Measurements from ENCODE around the gene BTNL3. TPM values are rescaled to one million over a fixed set of nuclear protein-coding genes. Genes with fewer than 3 reads are reported as not detected.

BTNL3 gene, protein sequence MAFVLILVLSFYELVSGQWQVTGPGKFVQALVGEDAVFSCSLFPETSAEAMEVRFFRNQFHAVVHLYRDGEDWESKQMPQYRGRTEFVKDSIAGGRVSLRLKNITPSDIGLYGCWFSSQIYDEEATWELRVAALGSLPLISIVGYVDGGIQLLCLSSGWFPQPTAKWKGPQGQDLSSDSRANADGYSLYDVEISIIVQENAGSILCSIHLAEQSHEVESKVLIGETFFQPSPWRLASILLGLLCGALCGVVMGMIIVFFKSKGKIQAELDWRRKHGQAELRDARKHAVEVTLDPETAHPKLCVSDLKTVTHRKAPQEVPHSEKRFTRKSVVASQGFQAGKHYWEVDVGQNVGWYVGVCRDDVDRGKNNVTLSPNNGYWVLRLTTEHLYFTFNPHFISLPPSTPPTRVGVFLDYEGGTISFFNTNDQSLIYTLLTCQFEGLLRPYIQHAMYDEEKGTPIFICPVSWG
- total RNA-seq (not detected), polyA plus RNA-seq (0.04 TPM)

DNA sequence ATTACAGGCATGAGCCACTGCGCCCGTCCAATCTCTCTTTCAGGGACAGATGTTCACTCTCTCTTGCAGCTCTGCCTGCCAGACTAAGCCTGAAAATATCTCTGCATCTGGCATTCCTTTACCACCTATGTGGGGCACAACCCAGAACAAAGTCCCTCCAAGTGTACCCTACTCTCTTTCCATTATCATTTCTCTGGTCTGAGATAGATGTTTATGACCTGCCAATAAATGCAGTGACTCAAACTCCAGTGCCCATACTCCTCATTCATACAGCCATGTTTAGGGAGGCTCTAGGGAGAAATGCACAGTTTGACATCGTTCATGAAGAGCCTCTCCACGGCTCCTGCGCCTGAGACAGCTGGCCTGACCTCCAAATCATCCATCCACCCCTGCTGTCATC, at the start of gene BTNL3:
TSS of gene BTNL3 (plus strand) at position 255 of the 400 bp plus-strand sequence. CDS start 183 bp downstream, outside the sequence.
- WGBS, result 73% methylated on average over 5 of the region's 5 CpGs
- H3K27ac ChIP-seq (ENCODE audit: low read depth), result no peak within 1 kb of the TSS
- no peaks in the 10 kb centered on the region for H3K4me1 ChIP-seq (ENCODE audit: insufficient read depth)
- H3K4me3 ChIP-seq (ENCODE audit: low read depth, low read length), result no peak within 1 kb of the TSS
- H3K36me3 ChIP-seq (ENCODE audit: insufficient read depth), result no peaks in the 10 kb centered on the region
- DNase-seq (ENCODE audit: extremely low spot score), result no peak

DNA sequence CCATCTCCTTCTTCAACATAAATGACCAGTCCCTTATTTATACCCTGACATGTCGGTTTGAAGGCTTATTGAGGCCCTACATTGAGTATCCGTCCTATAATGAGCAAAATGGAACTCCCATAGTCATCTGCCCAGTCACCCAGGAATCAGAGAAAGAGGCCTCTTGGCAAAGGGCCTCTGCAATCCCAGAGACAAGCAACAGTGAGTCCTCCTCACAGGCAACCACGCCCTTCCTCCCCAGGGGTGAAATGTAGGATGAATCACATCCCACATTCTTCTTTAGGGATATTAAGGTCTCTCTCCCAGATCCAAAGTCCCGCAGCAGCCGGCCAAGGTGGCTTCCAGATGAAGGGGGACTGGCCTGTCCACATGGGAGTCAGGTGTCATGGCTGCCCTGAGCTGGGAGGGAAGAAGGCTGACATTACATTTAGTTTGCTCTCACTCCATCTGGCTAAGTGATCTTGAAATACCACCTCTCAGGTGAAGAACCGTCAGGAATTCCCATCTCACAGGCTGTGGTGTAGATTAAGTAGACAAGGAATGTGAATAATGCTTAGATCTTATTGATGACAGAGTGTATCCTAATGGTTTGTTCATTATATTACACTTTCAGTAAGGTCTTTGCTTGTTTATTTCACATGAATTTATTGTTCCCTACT, 38.2 kb upstream of the BTNL3 start:
- Histone ChIP-seq H3K27ac (ENCODE audit: low read depth) (no peak overlapping the region), H3K4me1 (ENCODE audit: insufficient read depth) (no peaks in the 10 kb centered on the region), H3K36me3 (ENCODE audit: insufficient read depth) (no peaks in the 10 kb centered on the region), H3K4me3 (ENCODE audit: low read depth, low read length) (no peak overlapping the region)
- DNase-seq (ENCODE audit: extremely low spot score), result no peak
- WGBS, result 73% methylated on average over 6 of the region's 6 CpGs

DNA sequence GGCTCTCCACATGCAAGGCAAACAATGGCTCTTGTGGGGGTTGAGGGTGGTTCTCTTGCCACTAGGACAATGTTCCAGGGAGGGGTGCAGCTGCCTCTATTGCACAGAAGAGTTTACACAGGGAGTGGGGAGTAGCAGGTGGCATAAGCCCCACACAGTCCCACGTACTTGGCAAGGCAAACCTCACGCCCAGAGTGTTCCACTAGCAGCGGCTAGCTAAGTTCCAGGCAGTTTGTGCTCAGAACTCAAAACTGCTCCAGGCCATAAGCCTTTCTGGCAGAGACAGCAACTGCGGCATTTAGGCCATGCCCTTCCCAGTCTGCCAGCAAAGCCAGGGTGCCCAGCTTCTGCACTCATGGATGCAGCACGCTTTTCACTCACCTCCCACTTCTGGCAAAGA, 29.0 kb upstream of the BTNL3 start:
- Histone ChIP-seq H3K4me3 (ENCODE audit: low read depth, low read length) (no peak overlapping the region), H3K4me1 (ENCODE audit: insufficient read depth) (no peaks in the 10 kb centered on the region), H3K27ac (ENCODE audit: low read depth) (no peak overlapping the region), H3K36me3 (ENCODE audit: insufficient read depth) (no peaks in the 10 kb centered on the region)
- WGBS, result 88% methylated on average over 5 of the region's 5 CpGs
- DNase-seq (ENCODE audit: extremely low spot score), result no peak

DNA sequence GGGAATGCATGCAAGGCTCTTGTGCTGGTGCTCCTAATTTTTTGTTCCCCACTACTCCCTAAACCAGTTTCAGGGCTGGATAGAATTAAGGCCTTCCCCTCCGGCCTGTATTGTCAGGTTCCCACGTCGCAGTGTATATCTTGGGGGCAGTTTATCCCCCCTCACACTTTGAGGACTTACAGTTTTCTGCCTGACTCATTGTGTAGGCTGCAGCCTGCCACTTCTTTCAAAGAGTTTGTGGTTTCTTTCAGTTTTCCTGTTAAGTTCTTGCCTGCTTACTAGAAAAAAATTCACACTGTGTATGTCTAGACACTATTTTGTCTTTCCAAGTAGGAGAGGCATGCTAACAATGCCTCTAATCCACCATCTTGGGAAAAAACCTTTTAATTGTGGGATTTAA, 28.4 kb upstream of the BTNL3 start:
- no peak for DNase-seq (ENCODE audit: extremely low spot score)
- H3K27ac ChIP-seq (ENCODE audit: low read depth), result no peak overlapping the region
- H3K4me1 ChIP-seq (ENCODE audit: insufficient read depth), result no peaks in the 10 kb centered on the region
- H3K4me3 ChIP-seq (ENCODE audit: low read depth, low read length), result no peak overlapping the region
- 71% methylated on average over 3 of the region's 3 CpGs for WGBS
- H3K36me3 ChIP-seq (ENCODE audit: insufficient read depth), result no peaks in the 10 kb centered on the region

DNA sequence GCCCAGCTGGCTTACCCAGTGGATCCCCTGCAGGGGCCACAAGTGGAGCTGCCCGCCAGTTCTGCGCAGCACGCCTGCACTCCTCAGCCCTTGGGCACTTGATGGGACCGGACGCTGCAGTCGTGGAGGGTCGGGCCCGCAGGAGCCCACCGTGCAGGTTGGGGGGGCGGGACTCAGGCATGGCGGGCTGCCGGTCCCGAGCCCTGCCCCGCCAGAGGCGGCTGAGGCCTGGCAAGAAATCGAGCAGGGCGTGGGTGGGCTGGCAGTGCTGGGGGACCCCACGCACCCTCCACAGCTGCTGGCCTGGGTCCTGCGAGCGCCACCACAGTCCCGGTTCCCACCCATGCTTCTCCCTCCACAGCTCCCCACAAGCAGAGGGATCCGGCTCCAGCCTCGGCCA, 19.2 kb upstream of the BTNL3 start:
- Histone ChIP-seq H3K27ac (ENCODE audit: low read depth) (no peak overlapping the region), H3K4me1 (ENCODE audit: insufficient read depth) (no peaks in the 10 kb centered on the region), H3K4me3 (ENCODE audit: low read depth, low read length) (no peak overlapping the region), H3K36me3 (ENCODE audit: insufficient read depth) (no peaks in the 10 kb centered on the region)
- 94% methylated on average over 23 of the region's 23 CpGs for WGBS
- DNase-seq (ENCODE audit: extremely low spot score), result no peak

DNA sequence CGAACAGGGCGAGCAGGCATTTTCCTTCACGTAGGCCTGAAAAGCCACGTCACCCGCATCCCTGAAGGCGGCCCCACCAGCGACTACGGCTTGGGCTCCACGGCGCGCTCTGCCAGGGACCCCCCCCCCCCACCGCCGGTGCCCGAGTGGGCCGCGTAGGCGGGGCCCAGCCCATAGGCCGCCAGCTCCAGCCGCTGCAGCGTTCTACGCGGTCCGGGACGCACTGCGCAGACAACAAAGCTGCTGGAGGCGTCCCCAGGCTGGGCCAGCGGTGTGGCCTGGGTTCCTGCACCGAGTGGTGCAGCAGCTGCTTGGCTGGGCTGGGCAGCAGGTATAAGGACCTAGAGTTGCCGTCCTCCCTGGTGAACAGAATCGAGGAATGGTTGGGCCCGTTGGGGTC, 18.3 kb upstream of the BTNL3 start:
- Histone ChIP-seq H3K4me1 (ENCODE audit: insufficient read depth) (no peaks in the 10 kb centered on the region), H3K27ac (ENCODE audit: low read depth) (no peak overlapping the region), H3K4me3 (ENCODE audit: low read depth, low read length) (no peak overlapping the region), H3K36me3 (ENCODE audit: insufficient read depth) (no peaks in the 10 kb centered on the region)
- DNase-seq (ENCODE audit: extremely low spot score), result no peak
- WGBS, result 91% methylated on average over 31 of the region's 31 CpGs

DNA sequence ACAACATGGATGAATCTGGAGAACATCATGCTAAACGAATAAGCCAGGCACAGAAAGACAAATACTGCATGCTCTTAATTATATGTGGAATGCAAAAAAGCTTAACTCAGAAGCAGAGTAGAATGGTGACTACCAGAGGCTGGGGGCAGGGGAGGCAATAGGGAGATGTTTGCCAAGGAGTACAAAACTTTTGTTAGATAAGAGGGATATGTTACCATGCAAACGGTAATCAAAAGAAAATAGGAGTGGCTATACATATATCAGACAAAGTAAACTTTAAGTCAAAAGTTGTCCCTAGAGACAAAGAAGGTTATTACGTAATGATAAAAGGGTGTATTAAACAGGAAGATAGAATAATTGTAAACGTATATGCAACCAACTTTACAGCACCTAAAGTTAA, 17.8 kb upstream of the BTNL3 start:
- WGBS, result 61% methylated on average over 4 of the region's 4 CpGs
- no peak for DNase-seq (ENCODE audit: extremely low spot score)

DNA sequence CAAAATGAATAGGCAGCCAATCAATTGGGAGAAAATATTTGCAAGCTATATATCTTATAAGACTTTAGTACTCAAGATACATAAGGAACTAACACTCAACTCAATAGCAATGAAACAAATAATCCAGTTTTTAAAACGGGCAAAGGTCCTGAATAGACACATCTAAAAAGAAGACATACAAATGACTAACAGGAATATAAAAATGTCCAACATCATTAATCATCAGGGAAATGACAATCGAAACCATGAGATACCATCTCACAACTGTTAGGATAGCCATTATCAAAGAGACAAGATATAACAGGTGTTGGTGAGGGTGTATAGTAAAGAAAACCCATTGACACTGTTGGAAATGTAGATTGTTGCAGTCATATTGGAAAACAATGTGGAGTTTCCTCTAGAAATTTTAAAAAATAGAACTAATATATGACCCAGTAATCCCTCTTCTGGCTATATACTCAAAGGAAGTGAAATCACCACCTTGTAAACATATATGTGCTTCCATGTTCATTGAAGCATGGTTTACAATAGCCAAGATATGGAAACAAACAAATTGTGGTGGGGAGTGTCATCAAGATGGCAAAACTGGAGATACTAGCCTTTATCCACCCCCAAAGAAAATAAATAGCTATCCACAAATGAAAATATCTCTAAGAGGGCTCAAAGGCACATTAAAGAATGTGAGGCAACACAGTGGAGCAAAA, 13.9 kb upstream of the BTNL3 start:
- 34% methylated on average over 2 of the region's 2 CpGs for WGBS
- no peaks in the 10 kb centered on the region for H3K4me1 ChIP-seq (ENCODE audit: insufficient read depth)
- no peak for DNase-seq (ENCODE audit: extremely low spot score)
- no peaks in the 10 kb centered on the region for H3K36me3 ChIP-seq (ENCODE audit: insufficient read depth)
- no peak overlapping the region for H3K4me3 ChIP-seq (ENCODE audit: low read depth, low read length)
- no peak overlapping the region for H3K27ac ChIP-seq (ENCODE audit: low read depth)

More for the DNA sequence above, 17.8 kb upstream of the BTNL3 start:
- Histone ChIP-seq H3K36me3 (ENCODE audit: insufficient read depth) (no peaks in the 10 kb centered on the region), H3K4me1 (ENCODE audit: insufficient read depth) (no peaks in the 10 kb centered on the region), H3K4me3 (ENCODE audit: low read depth, low read length) (no peak overlapping the region), H3K27ac (ENCODE audit: low read depth) (no peak overlapping the region)

DNA sequence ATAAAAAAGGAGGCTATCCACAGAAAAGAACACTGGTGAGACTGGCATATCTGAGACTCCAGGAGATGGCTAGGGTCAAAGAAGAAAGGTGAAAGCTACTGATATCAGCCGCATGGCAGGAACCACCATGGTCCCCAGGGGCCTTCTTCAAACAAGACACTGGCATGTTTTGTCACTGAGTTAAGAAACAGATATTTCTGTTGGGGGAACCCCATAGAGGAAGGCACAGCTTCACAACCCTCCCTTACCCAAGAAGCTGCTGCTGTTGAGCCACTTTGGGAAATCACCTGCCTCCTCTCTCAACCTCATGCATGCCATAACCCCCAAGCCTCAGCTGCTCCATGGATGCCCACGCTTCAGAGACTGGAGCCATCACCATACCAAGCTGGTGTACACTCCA, 13.3 kb upstream of the BTNL3 start:
- WGBS, result 79% methylated on average over 2 of the region's 2 CpGs
- Histone ChIP-seq H3K4me3 (ENCODE audit: low read depth, low read length) (no peak overlapping the region), H3K36me3 (ENCODE audit: insufficient read depth) (no peaks in the 10 kb centered on the region), H3K27ac (ENCODE audit: low read depth) (no peak overlapping the region), H3K4me1 (ENCODE audit: insufficient read depth) (no peaks in the 10 kb centered on the region)
- DNase-seq (ENCODE audit: extremely low spot score), result no peak

DNA sequence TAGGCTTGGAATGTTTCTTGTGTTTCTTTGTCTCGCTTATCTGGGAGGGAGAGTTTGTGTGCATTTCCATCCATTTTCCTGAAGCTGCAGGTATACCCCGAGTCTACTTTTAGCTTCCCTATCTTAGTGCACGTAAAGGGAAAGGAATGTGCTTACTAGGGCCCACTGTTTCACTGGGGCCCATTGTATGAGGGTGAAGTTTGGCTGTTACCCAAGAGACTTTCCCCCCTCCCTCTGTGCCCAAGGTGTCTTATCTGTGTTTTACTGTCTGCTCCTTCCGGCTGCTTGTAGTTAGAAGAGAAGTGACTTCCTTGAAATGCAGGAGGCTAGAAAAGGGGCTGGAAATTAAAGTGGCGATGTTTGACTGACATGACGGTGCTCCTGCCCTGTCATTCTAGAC, 12.1 kb upstream of the BTNL3 start:
- no peak overlapping the region for H3K27ac ChIP-seq (ENCODE audit: low read depth)
- no peaks in the 10 kb centered on the region for H3K36me3 ChIP-seq (ENCODE audit: insufficient read depth)
- no peak for DNase-seq (ENCODE audit: extremely low spot score)
- WGBS, result 61% methylated on average over 6 of the region's 6 CpGs
- no peak overlapping the region for H3K4me3 ChIP-seq (ENCODE audit: low read depth, low read length)
- H3K4me1 ChIP-seq (ENCODE audit: insufficient read depth), result no peaks in the 10 kb centered on the region

DNA sequence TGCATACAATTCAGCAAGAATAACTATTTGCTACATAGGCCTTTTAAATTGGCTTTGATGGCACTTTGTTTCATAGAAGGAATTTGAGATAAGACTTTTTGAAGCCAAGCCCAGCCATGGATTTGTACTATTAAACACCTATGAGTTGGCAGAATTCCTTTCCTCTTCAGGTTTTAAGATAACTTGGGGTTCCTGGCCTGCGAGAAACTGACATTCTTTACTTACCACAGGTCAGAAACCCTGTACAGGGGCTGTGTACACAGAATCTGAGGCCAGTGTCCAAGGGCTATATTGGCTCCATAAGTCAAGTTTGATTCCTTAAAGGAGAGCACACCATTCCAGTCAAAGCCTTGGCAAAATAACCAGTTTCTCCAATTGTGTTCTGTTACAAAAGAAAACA, 10.8 kb upstream of the BTNL3 start:
- no peak for DNase-seq (ENCODE audit: extremely low spot score)
- no peak overlapping the region for H3K27ac ChIP-seq (ENCODE audit: low read depth)
- H3K4me3 ChIP-seq (ENCODE audit: low read depth, low read length), result no peak overlapping the region
- H3K36me3 ChIP-seq (ENCODE audit: insufficient read depth), result no peaks in the 10 kb centered on the region
- 41% methylated on average over 1 of the region's 1 CpG for WGBS
- H3K4me1 ChIP-seq (ENCODE audit: insufficient read depth), result no peaks in the 10 kb centered on the region

DNA sequence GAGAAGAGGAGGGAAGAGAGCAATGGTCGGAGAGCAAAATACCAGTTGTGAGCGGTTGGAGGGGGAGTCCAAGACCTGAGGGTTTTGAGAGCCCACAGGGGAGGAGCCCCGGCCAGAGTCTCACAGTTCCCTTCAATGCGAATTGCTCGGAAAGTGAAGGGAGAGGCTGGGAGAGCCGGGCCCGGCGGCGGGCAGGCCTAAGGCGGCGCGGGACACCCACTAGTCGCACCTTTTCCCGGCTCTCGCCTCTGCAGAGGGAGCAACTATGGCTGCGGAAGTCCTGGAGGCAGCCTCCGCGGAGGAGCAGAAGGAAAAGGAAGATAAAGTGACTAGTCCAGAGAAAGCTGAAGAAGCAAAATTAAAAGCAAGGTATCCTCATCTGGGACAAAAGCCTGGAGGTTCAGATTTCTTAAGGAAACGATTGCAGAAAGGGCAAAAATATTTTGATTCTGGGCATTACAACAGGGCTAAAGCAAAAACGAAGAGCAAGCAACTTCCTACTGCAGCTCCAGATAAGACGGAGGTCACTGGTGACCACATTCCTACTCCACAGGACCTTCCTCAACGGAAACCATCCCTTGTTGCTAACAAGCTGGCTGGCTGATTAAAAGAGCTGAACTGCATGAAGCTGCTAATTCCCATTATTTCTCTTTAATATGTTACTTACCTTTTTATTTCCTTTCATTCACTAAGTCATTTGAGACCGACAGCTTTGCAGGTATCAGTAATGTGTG, 6.5 kb upstream of the BTNL3 start:
- H3K27ac ChIP-seq (ENCODE audit: low read depth), result no peak overlapping the region
- 61% methylated on average over 23 of the region's 23 CpGs for WGBS
- DNase-seq (ENCODE audit: extremely low spot score), result no peak
- H3K4me1 ChIP-seq (ENCODE audit: insufficient read depth), result no peaks in the 10 kb centered on the region
- H3K36me3 ChIP-seq (ENCODE audit: insufficient read depth), result no peaks in the 10 kb centered on the region
- no peak overlapping the region for H3K4me3 ChIP-seq (ENCODE audit: low read depth, low read length)

DNA sequence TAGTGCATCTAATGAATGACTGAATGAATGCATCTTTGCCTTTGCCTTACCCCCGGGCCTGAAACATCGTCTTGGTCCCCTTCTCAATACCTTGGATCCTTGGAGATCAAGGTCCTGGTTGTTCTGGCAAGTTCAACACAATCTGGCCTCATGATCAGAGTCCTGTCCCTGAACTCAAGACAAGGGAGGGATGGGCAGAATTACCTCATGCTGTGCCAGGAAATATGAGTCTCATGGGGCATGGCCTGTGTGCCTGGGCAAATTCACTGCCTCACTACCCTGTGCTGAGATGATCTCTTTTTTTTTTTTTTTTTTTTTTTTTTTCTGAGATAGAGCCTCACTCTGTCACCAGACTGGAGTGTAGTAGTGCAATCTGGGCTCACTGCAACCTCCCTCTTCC, 630 bp upstream of the BTNL3 start:
- Histone ChIP-seq H3K36me3 (ENCODE audit: insufficient read depth) (no peaks in the 10 kb centered on the region), H3K4me3 (ENCODE audit: low read depth, low read length) (no peak overlapping the region), H3K27ac (ENCODE audit: low read depth) (no peak overlapping the region), H3K4me1 (ENCODE audit: insufficient read depth) (no peaks in the 10 kb centered on the region)
- DNase-seq (ENCODE audit: extremely low spot score), result no peak
- 80% methylated on average over 2 of the region's 2 CpGs for WGBS

Measured in urinary bladder (tissue), 4 donors.